ENCODE data around the gene OR1M1.

DNA sequence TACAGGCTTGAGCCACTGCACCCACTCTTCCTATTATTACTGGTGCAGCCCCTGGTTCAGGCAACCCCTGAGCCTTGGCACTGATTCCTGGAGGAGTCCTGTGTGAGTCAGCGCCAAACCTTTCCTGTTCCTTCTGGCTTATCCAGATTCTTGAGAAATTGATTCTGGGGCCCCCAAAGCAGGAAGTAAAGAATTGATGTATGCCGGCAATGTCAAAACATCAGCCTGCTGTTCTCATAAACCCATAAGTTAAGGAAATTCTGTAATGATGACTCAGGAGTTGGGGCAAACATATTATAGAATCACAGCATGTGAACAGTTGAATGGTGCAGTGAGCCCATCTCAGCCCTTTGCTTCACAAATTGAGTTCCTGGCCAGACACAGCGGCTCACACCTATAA lies 41.3 kb downstream of the OR1M1 start:
- TF ChIP-seq, protein P1, sequence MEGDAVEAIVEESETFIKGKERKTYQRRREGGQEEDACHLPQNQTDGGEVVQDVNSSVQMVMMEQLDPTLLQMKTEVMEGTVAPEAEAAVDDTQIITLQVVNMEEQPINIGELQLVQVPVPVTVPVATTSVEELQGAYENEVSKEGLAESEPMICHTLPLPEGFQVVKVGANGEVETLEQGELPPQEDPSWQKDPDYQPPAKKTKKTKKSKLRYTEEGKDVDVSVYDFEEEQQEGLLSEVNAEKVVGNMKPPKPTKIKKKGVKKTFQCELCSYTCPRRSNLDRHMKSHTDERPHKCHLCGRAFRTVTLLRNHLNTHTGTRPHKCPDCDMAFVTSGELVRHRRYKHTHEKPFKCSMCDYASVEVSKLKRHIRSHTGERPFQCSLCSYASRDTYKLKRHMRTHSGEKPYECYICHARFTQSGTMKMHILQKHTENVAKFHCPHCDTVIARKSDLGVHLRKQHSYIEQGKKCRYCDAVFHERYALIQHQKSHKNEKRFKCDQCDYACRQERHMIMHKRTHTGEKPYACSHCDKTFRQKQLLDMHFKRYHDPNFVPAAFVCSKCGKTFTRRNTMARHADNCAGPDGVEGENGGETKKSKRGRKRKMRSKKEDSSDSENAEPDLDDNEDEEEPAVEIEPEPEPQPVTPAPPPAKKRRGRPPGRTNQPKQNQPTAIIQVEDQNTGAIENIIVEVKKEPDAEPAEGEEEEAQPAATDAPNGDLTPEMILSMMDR (IDR thresholded peaks at IDR 0.05) = no peak
- TF ChIP-seq POLR2A (IDR thresholded peaks at IDR 0.05) = no peak
- no peak for TF ChIP-seq POLR2AphosphoS5 (IDR thresholded peaks at IDR 0.05)

Data from gastroesophageal sphincter (tissue), 3 donors.